ENCODE measurements around the gene ILKAP.
"Not testable (repeated sequence)": the region's sequence is repeated elsewhere in the genome, so short reads cannot be mapped to it uniquely, and the experiment has no call there.

ILKAP gene

DNA sequence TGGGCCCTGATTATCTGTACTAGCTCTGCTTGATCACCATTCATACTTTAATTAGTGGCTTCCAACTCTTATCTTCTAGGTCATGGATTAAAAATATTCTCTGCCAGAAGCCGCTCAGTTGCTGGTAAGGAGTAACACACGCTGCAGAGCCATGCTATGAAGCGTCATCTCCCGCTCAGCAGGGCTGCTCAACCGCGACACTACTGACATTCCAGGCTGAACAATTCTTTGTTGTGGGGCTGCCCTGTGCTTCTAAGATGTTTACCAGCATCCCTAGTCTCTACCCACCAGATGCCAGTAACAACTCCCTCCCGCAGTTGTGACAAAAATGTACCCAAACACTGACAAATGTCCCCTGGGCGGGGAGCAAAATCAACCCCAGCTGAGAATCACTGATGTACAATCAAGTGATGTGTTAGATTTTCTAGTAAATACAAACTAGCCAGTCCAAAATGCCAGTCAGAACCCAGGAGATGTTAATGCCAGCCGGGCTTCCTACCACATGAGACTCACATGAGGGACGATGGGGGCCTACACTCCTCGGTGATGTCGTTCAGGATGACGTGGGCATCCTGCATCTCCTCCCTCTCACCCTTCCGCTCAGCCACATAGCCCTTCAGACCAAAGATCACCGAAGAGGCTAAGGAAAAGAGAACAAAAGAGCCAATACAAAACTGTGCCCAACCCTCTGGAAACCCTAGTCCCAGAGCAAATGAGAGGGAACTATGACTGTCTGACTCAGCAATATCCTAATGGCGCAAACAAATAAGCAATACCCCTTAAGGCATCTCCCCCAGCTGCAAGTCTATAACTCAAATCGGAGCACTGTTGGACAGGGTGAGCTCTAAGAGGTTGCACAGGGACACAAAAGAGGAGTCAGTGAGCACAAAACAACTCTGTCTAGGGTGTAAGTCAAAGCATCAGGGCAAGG, 15.6 kb downstream of the ILKAP start:
- DNase-seq (ENCODE audit: low spot score), result no peak

DNA sequence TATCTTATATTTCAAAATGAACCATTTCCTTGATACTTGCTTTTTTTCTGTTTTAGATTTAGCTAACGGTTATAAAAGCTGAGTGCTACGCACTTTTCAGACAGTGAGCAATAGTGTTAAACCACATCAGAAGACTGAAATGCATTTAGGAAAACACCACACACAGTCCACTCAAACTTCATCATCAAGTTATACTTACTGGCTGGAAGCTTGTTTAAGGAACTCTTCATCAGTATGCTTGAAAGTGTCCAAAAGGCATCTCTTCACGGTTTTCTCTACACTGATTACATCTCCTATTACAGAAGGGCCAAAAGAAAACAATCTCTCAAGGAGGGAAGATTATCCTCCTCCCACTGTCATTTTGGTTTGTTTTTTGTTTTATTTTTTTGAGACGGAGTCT, 19.7 kb downstream of the ILKAP start:
- DNase-seq (ENCODE audit: low spot score), result no peak

GRCh38 chr2:238182362-238182761, 21.1 kb downstream of the ILKAP start:
- DNase-seq (ENCODE audit: low spot score), result no peak

- DNase-seq (ENCODE audit: low spot score), result no peak
Observed at GRCh38 chr2:238180554-238180953, 22.9 kb downstream of the ILKAP start.

GRCh38 chr2:238176613-238177012, 26.9 kb downstream of the ILKAP start:
- DNase-seq (ENCODE audit: low spot score), result no peak

GRCh38 chr2:238174701-238175100, 28.8 kb downstream of the ILKAP start:
- DNase-seq (ENCODE audit: low spot score), result no peak

DNA sequence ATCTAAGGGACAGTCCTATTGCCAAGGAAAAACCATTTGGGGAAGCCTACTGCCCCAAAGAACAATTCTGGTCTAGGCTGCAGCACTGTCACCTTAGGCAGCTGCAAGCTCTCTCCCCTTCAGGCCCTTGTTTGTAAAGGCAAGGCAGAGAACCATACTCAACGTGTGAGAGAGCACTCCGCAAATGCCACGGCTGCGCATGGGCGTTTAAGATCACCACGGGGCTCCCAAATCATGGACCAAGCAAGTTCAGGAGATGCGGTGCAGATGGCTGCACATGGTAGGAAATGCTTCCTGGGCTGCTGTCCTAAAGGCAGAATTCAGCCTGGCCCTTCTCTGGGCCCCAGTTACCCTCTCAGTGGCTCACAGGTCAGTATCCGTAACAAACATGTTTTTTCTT, 29.2 kb downstream of the ILKAP start:
- no peak for DNase-seq (ENCODE audit: low spot score)

DNA sequence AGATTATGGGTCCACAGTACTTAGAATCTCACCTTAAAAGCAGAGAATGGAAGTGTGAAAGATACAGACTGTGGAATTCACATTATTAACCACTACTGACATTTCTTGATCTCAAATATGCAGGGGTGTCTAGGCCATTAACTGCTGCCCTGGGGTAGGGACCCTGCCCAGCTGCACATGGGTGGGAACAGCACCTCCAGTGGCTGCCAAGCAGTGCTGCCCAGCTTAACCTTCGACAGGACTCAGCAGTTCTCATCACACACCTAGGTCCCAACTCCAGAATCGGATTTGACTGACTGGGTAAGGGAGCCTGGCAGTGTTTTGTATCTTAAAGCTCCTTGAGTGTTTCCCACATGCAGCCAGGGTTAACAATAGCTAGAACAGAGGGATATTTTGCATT, 29.8 kb downstream of the ILKAP start:
- no peak for DNase-seq (ENCODE audit: low spot score)

DNA sequence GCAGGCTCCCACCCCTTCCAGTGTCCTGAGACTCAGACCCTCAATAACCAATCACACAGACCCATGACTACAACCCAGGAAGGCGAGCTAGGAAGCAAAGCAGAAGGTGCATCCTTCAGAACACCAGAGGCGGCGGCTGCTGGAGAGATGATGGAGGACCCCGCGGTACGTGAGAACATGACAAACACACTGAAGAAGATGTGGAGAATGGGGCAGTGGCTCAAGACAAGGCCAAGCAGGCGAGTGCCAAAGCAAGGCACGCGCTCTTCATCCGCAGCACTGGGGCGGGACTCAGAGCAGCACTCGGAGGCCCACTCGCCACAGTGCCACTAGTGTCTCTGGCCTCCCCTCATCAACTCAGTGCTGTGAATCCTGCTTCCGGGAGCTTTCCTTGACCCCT, 31.1 kb downstream of the ILKAP start:
- DNase-seq (ENCODE audit: low spot score), result no peak

GRCh38 chr2:238171575-238172187, 31.8 kb downstream of the ILKAP start:
- no peak for DNase-seq (ENCODE audit: low spot score)

- not testable (repeated sequence) for DNase-seq (ENCODE audit: low spot score)
Observed at GRCh38 chr2:238171072-238171431, 32.4 kb downstream of the ILKAP start.

DNA sequence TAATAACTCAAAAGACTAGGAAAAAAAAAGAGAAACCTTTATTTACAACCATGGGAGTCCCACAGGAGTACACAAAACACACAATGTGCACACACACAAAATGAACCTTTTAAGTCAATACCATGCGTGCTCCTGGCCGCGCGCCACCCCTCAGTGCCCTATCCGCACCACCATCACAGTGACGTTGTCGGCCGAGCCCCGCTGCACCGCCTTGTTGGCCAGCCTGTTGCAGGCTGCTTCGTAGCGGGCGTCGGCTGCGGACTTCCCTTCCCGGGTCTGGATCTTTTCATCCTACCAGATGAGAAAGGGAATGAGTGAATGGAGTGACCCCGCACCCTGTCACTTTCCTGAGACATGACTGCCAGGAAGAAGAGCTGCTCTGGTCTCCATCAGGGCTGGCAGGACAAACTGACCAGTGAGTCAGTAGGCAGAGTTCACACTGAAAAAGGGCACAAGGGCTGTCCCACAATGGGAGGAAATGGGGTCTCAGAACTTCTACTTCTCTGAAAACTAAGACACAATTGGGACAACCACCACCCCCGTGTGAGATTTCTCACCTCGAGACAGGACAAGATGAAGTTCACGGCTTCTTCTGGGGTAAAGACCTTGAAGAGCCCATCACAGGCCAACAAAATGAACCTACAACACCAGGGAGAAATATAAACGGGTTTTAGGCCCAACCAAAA, 33.0 kb downstream of the ILKAP start:
- peak; percentile 62 for DNase-seq (ENCODE audit: low spot score)

DNA sequence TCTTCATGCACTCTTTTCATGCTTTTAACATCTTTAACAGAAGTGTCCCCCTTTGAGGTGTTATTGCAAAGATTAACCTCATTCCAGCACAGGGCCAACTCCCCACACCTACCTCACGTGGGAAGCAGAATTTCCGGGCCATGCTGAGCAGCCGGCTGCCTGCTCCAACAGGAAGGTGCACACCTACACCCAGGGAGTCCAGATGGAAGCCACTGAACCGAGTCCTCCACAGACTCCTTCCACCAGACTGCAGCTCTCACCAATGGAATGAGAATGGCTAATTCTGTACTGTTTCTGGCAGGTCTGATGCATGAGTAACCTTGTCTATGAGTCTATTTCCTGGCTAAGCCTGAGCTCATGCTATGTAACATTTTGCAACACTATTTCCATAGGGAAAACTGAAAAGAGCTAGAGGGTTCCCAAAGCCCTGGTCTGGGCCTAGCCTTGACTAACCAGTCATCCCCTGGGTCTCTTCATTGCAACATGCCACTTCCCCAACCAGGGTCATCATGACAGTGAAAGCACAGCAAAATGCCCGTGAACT, 33.7 kb downstream of the ILKAP start:
- DNase-seq (ENCODE audit: low spot score), result no peak

DNA sequence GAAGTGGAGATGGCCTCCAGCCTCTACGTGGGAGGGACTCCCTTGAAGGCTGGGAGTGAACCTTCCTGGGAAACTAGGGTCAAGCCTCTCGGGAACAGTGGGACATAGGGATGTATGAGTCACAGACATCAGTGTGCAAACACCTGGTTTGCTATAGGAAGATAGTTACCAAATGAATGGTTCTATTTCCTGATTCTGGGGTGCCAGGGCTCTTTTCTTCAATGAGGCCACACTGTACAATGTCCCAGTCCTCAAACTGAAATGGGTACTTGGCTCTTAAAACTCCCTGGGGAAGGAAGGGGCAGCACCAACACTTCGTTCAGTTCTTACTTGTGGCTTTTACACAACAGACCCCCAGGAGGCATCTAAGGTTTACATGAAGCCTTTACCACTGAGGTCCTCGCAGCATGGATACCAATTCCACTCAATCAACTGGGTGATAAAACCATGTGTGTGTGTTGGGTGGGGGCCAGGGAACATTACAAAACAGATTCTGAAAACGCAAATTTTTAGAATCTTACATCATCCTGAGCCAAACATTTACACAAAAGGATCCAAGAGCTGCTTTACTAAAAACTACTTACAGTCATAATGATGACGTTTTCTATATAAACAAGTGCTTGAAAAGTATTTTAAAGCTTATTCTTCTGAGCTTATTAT, 34.3 kb downstream of the ILKAP start:
- DNase-seq (ENCODE audit: low spot score), result peak; percentile 86

GRCh38 chr2:238168196-238169047, 35.1 kb downstream of the ILKAP start:
- DNase-seq (ENCODE audit: low spot score), result peak; percentile 83

DNA sequence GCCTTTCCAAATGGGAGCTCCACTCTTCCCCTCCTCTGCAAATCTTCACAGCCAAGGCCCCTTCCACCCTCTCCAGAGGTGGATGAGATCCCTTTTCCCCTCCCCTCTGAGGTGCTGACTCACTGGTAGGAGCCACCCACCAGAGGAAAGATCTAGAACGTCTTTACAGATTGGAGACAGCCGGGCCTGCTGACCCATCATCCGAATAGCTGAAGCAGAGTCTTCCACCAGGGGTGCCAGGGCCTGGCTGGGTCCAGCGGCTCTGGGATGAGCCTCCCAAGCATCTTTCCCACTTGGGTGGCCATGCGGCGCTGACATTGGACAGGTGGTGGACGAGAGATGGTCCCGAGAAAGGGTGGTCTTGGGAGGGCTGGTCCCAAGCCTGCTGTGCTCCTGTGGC, 35.7 kb downstream of the ILKAP start:
- peak; percentile 84 for DNase-seq (ENCODE audit: low spot score)

DNA sequence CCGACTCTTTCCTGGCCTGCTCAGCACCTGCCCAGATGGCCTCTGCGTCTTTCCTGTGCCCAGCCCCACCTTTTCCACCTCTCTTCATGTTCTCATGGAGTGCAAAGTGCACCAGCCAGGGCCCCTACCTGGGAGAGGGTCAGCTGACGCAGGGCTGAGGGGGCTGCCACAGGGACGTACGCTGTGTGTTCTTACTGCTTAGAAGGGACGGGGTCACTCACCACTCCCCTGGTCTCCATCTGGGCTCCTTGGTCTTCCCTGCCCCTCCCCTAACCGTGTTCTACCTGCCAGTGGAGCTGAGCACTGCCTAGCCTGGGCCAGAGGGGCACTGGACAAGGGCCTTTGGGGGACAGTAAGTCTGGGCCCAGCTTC, 36.2 kb downstream of the ILKAP start:
- DNase-seq (ENCODE audit: low spot score), result no peak

DNA sequence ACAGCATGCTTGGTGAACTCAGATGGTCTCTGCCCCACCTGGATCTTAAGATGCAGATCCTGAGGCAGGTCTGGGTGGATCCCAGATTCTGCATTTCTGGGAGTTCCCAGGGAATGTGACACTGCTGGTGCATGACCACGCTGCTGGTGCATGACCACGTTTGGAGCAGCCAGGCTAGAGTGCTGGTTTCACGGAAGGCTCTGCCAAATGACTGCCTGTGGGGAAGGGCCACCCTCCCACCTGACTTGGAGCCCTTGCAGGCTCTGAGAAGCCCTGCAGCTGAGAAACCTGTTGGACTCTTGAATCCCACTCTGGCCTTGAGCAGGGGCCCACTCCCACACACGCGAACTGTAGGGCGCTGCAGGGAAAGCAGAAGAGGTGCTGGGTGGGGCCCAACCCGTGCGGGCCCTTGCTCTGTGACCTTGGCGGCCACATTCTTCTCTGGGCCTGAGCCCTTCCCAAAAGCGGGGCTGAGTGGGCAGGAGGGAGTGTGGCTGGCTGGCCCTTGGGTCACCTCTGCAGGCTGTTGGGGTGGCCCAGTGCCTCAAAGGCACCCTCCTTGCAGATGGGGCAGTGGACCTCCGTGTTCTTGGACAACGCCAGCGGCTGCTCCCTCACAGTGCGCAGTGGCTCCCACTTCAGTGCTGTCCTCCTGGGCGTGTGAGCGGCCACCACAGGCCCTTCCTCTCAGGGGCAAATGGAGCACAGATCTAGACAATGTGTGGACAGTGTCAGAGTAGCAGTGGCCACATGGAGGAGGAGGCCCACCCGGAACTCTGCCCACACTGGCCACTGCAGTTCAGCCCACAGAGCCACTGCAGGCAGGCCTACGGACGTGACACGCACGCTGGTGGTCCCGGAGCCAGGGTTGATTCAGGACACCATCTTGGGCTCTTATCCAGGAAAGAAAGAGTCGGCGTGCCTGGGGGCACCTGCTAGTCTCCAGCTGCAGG, 36.8 kb downstream of the ILKAP start:
- DNase-seq (ENCODE audit: low spot score), result peak; percentile 27

DNA sequence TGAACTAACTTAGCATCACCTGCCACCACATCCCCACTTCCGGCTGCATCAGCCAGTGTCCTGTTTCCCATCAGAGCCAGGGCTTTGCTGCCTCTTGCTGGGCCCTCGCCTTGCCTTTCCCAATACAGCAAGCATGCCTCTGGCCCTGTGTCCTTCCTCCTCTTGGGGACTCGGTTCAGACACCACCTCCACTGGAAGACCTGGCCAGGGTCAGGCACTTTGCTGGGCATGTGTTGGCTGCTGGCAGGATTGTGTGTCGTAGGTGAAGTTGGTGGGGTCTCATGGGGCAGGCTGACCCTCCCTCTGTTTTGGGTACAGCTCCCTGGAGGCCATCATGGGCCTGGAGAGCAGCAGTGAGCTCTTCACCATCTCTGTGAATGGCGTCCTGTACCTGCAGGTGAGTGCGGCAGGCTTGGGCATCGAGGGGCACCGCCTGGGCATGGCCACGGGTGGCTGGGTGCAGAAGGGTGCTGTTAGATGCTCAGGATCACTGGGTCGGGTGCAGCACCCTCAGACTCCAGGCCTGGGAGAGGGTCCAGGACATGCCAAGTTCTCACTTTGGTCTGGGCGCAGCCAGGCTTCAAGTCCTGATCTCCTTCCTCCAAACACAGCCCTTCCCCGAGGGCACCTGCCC, 38.1 kb downstream of the ILKAP start:
- DNase-seq (ENCODE audit: low spot score), result no peak

- peak; percentile 33 for DNase-seq (ENCODE audit: low spot score)
Observed at GRCh38 chr2:238164906-238165287, 38.6 kb downstream of the ILKAP start.

Measured in hematopoietic multipotent progenitor cell treated with erythropoietin and hydrocortisone succinate and interleukin-3 and kit ligand, for 17 days (in vitro differentiated cells).